ENCODE data around the gene ATP11C.

Gene ATP11C

DNA sequence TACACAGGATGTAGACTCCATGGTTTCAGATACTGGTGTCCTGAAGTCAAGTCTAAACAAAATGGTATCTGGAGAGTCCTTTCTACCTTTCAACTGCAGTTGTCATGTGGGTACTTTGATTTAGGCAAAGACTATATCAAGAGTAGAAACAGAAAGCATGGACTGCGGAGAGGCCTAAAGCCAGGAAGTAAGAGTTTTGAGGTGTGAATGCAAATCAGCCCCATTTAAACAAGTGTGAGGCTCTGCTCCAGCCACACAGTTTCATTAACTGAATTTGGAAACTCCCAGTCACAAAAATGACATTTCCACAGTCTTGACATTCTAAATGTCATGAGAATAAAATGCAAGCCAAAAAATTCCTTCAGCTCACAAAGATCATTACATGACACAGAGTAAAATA lies 137.7 kb downstream of the ATP11C start:
- no peak for DNase-seq
- no peak overlapping the region for H3K27ac ChIP-seq
- no peak overlapping the region for H3K4me3 ChIP-seq (ENCODE audit: low read depth, low read length)
- H3K9me3 ChIP-seq (ENCODE audit: severe bottlenecking) = no peaks in the 10 kb centered on the region
- no peaks in the 10 kb centered on the region for H3K27me3 ChIP-seq (ENCODE audit: insufficient read depth, low read depth, severe bottlenecking)
- TF ChIP-seq CTCF (IDR thresholded peaks at IDR 0.05; ENCODE audit: low read depth, low read length) = no peak
- H3K36me3 ChIP-seq = no peaks in the 10 kb centered on the region

DNA sequence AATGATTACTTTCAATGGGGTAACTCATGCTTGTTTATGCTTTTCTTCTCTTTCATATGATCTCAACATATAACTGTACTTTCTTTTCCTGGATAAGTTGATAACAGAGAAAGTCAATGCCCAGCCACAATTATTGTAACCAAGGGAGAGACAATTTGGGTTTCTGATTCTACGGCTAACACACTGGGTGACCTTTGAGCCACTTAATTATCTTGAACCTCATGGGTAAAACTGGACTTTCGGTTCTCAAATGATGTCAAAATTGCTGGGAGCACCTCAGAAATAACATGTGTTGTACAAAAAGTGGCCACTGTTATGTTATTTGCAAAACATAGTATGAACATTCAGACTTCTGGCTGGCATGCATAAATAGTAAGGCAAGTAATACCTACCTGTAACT lies 145.3 kb downstream of the ATP11C start:
- Histone ChIP-seq H3K9me3 (ENCODE audit: severe bottlenecking) (no peaks in the 10 kb centered on the region), H3K27me3 (ENCODE audit: insufficient read depth, low read depth, severe bottlenecking) (no peaks in the 10 kb centered on the region), H3K36me3 (no peaks in the 10 kb centered on the region), H3K27ac (no peak overlapping the region), H3K4me3 (ENCODE audit: low read depth, low read length) (no peak overlapping the region)
- DNase-seq = no peak
- TF ChIP-seq CTCF (IDR thresholded peaks at IDR 0.05; ENCODE audit: low read depth, low read length) = no peak

GRCh38 chrX:139784807-139785206 lies 148.0 kb downstream of the ATP11C start:
- Histone ChIP-seq H3K9me3 (ENCODE audit: severe bottlenecking) (no peaks in the 10 kb centered on the region), H3K4me3 (ENCODE audit: low read depth, low read length) (no peak overlapping the region), H3K36me3 (no peaks in the 10 kb centered on the region), H3K27ac (no peak overlapping the region), H3K27me3 (ENCODE audit: insufficient read depth, low read depth, severe bottlenecking) (peaks cover 2% of the 10 kb centered on the region)
- no peak for DNase-seq
- TF ChIP-seq CTCF (IDR thresholded peaks at IDR 0.05; ENCODE audit: low read depth, low read length) = no peak

GRCh38 chrX:139783959-139784358 lies 148.9 kb downstream of the ATP11C start:
- Histone ChIP-seq H3K36me3 (no peaks in the 10 kb centered on the region), H3K27me3 (ENCODE audit: insufficient read depth, low read depth, severe bottlenecking) (peaks cover 2% of the 10 kb centered on the region), H3K9me3 (ENCODE audit: severe bottlenecking) (no peaks in the 10 kb centered on the region), H3K4me3 (ENCODE audit: low read depth, low read length) (no peak overlapping the region), H3K27ac (no peak overlapping the region)
- DNase-seq = no peak
- no peak for TF ChIP-seq CTCF (IDR thresholded peaks at IDR 0.05; ENCODE audit: low read depth, low read length)

GRCh38 chrX:139783030-139783429 lies 149.8 kb downstream of the ATP11C start:
- H3K9me3 ChIP-seq (ENCODE audit: severe bottlenecking) = no peaks in the 10 kb centered on the region
- no peak for TF ChIP-seq CTCF (IDR thresholded peaks at IDR 0.05; ENCODE audit: low read depth, low read length)
- peaks cover 2% of the 10 kb centered on the region for H3K27me3 ChIP-seq (ENCODE audit: insufficient read depth, low read depth, severe bottlenecking)
- H3K4me3 ChIP-seq (ENCODE audit: low read depth, low read length) = no peak overlapping the region
- H3K36me3 ChIP-seq = no peaks in the 10 kb centered on the region
- H3K27ac ChIP-seq = no peak overlapping the region
- no peak for DNase-seq

DNA sequence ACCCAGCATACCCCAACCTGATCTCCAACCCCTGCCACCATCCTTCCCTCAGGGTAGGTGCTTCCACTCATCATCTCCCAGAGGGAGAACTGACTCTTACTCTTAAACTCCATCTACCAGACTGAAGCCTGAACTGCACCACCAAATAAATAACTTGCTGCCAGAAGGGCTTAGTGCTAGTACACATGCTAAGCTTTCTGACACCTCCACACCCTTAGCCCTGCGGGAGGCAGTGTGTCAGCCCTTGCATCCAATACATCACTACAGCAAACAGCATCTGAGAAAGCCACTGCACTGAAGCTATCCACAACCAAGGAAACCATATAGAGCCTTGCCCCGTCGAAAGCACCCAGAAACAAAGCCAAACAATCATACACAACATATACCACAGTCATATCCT lies 156.3 kb downstream of the ATP11C start:
- TF ChIP-seq CTCF (IDR thresholded peaks at IDR 0.05; ENCODE audit: low read depth, low read length) = no peak
- H3K27ac ChIP-seq = no peak overlapping the region
- no peak overlapping the region for H3K4me3 ChIP-seq (ENCODE audit: low read depth, low read length)
- H3K9me3 ChIP-seq (ENCODE audit: severe bottlenecking) = no peaks in the 10 kb centered on the region
- no peaks in the 10 kb centered on the region for H3K36me3 ChIP-seq
- DNase-seq = no peak
- H3K27me3 ChIP-seq (ENCODE audit: insufficient read depth, low read depth, severe bottlenecking) = peaks cover 2% of the 10 kb centered on the region

Data from WERI-Rb-1 (cell line).